ENCODE measurements around the gene DLAT.
"Not testable (repeated sequence)": the region's sequence is repeated elsewhere in the genome, so short reads cannot be mapped to it uniquely, and the experiment has no call there.

The DLAT gene

GRCh38 chr11:112050721-112051120, 25.5 kb downstream of the DLAT start:
- no peak for DNase-seq

- no peak for DNase-seq
Observed at GRCh38 chr11:112051768-112052167, 26.6 kb downstream of the DLAT start.

GRCh38 chr11:112057170-112057569, 32.0 kb downstream of the DLAT start:
- DNase-seq, result no peak

- no peak for DNase-seq
Observed at GRCh38 chr11:112058103-112058502, 32.9 kb downstream of the DLAT start.

GRCh38 chr11:112062923-112063322, 37.7 kb downstream of the DLAT start:
- no peak for DNase-seq

- peak; percentile 93 for DNase-seq
Observed at GRCh38 chr11:112073941-112074811, 49.0 kb downstream of the DLAT start, which contains the start of the genes NKAPD1 and PIH1D2. Gene NKAPD1, plus strand, starts transcription at chr11:112074299. Its CDS starts 1,276 bp downstream, at chr11:112075575. Gene PIH1D2, minus strand, starts transcription at chr11:112074017. Its CDS starts 843 bp downstream, at chr11:112073174.

GRCh38 chr11:112082729-112083128, 57.5 kb downstream of the DLAT start:
- no peak for DNase-seq

DNA sequence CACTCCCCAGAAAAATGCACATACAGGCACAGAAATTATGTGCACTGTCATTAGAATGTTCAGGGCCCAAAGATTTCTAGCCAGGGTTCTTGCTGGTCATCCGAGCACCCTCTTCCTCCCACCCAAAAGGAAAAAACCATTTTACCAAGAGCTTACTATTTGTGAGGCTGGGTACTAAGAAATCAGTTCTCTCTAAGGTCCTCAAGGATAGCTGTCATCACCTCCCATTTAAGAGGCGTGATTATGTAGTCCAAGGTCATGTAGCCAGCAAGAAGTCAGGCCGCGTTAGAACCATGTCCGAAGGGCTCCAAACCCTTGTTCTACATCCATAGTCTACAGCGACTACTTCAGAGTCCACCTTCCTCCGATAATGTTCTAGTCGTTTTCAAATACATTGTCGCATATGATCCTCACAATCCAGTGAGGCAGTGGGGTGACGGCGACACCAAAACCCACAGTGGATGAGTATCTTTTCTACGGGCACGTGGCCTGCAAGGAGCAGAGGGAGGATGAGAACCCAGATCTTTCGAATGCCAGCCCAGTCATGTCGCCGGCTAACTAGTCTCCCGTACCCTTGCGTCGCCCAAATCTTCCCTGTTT, 60.7 kb downstream of the DLAT start:
- no peak for DNase-seq

- peak; percentile 98 for DNase-seq
Observed at GRCh38 chr11:112086422-112087191, 61.4 kb downstream of the DLAT start, which contains the start of the genes SDHD and TIMM8B. Gene SDHD, plus strand, starts transcription at chr11:112086873. Its CDS starts 35 bp downstream, at chr11:112086908. Gene TIMM8B, minus strand, starts transcription at chr11:112086756. Its CDS starts 33 bp downstream, at chr11:112086723.

DNA sequence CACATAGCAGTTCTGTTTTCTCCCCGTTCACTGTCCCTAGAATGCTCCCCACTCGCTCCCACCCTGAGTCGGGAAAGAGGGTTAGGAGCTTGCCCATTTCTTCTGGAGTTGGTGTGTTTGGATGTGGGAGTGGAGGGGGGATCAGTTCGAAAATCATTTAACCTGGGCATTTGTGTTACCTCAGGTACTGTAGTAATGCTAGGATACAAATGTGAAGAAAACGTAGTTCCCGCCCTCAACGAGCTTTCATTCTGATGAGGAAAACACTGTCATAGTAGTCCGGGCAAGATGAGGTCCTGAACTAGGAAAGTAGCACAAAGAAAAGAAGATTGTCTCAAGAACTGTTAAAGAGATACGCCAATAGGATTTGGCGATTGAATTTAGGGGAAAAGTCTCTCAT, 62.0 kb downstream of the DLAT start:
- no peak for DNase-seq

GRCh38 chr11:112095302-112095701, 70.1 kb downstream of the DLAT start:
- DNase-seq, result not testable (repeated sequence)

- no peak for DNase-seq
Observed at GRCh38 chr11:112096194-112096593, 71.0 kb downstream of the DLAT start.

- DNase-seq, result no peak
Observed at GRCh38 chr11:112097734-112098528, 72.7 kb downstream of the DLAT start.

- no peak for DNase-seq
Observed at GRCh38 chr11:112100462-112100861, 75.3 kb downstream of the DLAT start.

GRCh38 chr11:112103446-112103845, 78.2 kb downstream of the DLAT start:
- DNase-seq, result no peak

- DNase-seq, result no peak
Observed at GRCh38 chr11:112106070-112106469, 80.9 kb downstream of the DLAT start.
